PC-3 (cell line): ENCODE results near the gene SGK2. TPM values are rescaled to one million over a fixed set of nuclear protein-coding genes. Genes with fewer than 3 reads are reported as not detected.

Experiments
- ATAC-seq: fragments of 200-7000 bp; cut with Tn5 transposase; 2 replicates; pipeline ENCODE4 v1.9.1; 2020; ENCODE audit warnings: mild to moderate bottlenecking, moderate library complexity
- BruUV-seq: library from RNA; stranded (reverse); fragments of 400-500 nt; replicated peaks from 2 replicates; lab custom pipeline; 2021; lab: Mats Ljungman, UMichigan
- CTCF ChIA-PET: fragments of 300-600 bp; sonication (Branson Sonifier 250); formaldehyde crosslinking; loops from one replicate; lab custom pipeline; 2022; ENCODE audit warnings: antibody characterized with exemption; lab: Charles Lee
- POLR2A ChIA-PET: fragments of 300-600 bp; sonication (Branson Sonifier 250); formaldehyde crosslinking; loops from one replicate; lab custom pipeline; 2022; ENCODE audit warnings: antibody characterized with exemption; ENCODE audit not compliant: unreplicated experiment; lab: Charles Lee
- DNase-seq: peaks from one replicate; pipeline ENCODE4 v3.0.0-alpha.2; 2015
- H2AFZ ChIP-seq: fragments of 300-600 bp; sonication (generic); 2 replicates; pipeline ENCODE4 v1.6.0; 2016; ENCODE audit warnings: antibody characterized with exemption, low read length
- H3F3A ChIP-seq: fragments of 300-600 bp; sonication (generic); one replicate; pipeline ENCODE4 v1.6.0; 2017; ENCODE audit warnings: antibody characterized with exemption, low read length, control low read depth, mild to moderate bottlenecking; ENCODE audit not compliant: unreplicated experiment
- H3K27ac ChIP-seq: fragments of 300-600 bp; sonication (generic); 2 replicates; pipeline ENCODE4 v1.5.1; 2016; ENCODE audit warnings: mild to moderate bottlenecking, low read length
- H3K27me3 ChIP-seq: fragments of 300-600 bp; sonication (generic); 2 replicates; pipeline ENCODE4 v1.6.1; 2016; ENCODE audit warnings: low read length, mixed read lengths
- H3K36me3 ChIP-seq: fragments of 300-600 bp; sonication (generic); 2 replicates; pipeline ENCODE4 v1.6.1; 2016; ENCODE audit warnings: low read depth, mixed run types, low read length, mixed read lengths
- H3K4me1 ChIP-seq: fragments of 300-600 bp; sonication (generic); 2 replicates; pipeline ENCODE4 v1.5.1; 2016; ENCODE audit warnings: low read length; ENCODE audit not compliant: insufficient read depth
- H3K4me2 ChIP-seq: fragments of 300-600 bp; sonication (generic); 2 replicates; pipeline ENCODE4 v1.6.0; 2016; ENCODE audit warnings: low read length
- H3K4me3 ChIP-seq: fragments of 300-600 bp; sonication (generic); 2 replicates; pipeline ENCODE4 v1.5.1; 2016; ENCODE audit warnings: mild to moderate bottlenecking, low read length, mixed read lengths
- H3K79me2 ChIP-seq: fragments of 300-600 bp; sonication (generic); 2 replicates; pipeline ENCODE4 v1.6.1; 2017; ENCODE audit warnings: low read length, mixed read lengths
- H3K9ac ChIP-seq: fragments of 300-600 bp; sonication (generic); 2 replicates; pipeline ENCODE4 v1.6.0; 2016; ENCODE audit warnings: mild to moderate bottlenecking, low read length
- H3K9me2 ChIP-seq: fragments of 300-600 bp; sonication (generic); replicated peaks from 2 replicates; pipeline ENCODE4 v1.6.1; 2016; ENCODE audit warnings: mixed run types, low read length, mixed read lengths
- H3K9me3 ChIP-seq: fragments of 300-600 bp; sonication (generic); 2 replicates; pipeline ENCODE4 v1.6.1; 2016; ENCODE audit warnings: low read length, mixed read lengths
- H4K20me1 ChIP-seq: fragments of 300-600 bp; sonication (generic); 2 replicates; pipeline ENCODE4 v1.6.1; 2016; ENCODE audit warnings: low read length, mixed read lengths
- EZH2 ChIP-seq: fragments of 300-600 bp; sonication (generic); IDR thresholded peaks from one replicate; pipeline ENCODE4 v1.6.1; 2017; ENCODE audit warnings: antibody characterized with exemption, mild to moderate bottlenecking, low read length; ENCODE audit not compliant: unreplicated experiment
- EZH2phosphoT487 ChIP-seq: fragments of 300-600 bp; sonication (generic); IDR thresholded peaks from 2 replicates; pipeline ENCODE4 v1.6.1; 2018; ENCODE audit warnings: mild to moderate bottlenecking, antibody characterized with exemption, low read length, borderline replicate concordance
- intact Hi-C: fragments of 100-400 bp; cut with micrococcal nuclease; formaldehyde crosslinking; loops from 2 replicates; pipeline ENCODE4 v1.9.0; 2023
- total RNA-seq: library from RNA; depleted of rRNA; stranded (reverse); fragments of >200 nt; gene quantifications from 2 replicates; pipeline ENCODE4 v1.2.3, GENCODE V29; 2014
- TF ChIP-seq, protein P1 (sequence below): fragments of 300-600 bp; sonication (generic); conservative IDR thresholded peaks from 2 replicates; pipeline ENCODE4 v1.5.1; 2017; ENCODE audit warnings: antibody characterized with exemption, low read depth, mild to moderate bottlenecking, low read length

Gene SGK2
- total RNA-seq, 1 experiment from 2014 or later = 6.6 TPM

GRCh38 chr20:43534016-43534415 lies 24.8 kb upstream of the SGK2 start:
- intact Hi-C loops = no loop called here
- Histone ChIP-seq H2AFZ (no peak overlapping the region), H3K9me3 (no peaks in the 10 kb centered on the region), H4K20me1 (no peaks in the 10 kb centered on the region), H3K9ac (no peak overlapping the region), H3K4me2 (no peak overlapping the region), H3K36me3 (no peaks in the 10 kb centered on the region), H3K4me3 (no peak overlapping the region), H3K27me3 (no peaks in the 10 kb centered on the region), H3K27ac (no peak overlapping the region), H3K9me2 (no peaks in the 10 kb centered on the region), H3K79me2 (no peaks in the 10 kb centered on the region), H3K4me1 (no peaks in the 10 kb centered on the region), H3F3A (no peaks in the 10 kb centered on the region)
- CTCF ChIA-PET = no interaction called here
- POLR2A ChIA-PET = no interaction called here
- no TSS peak for BruUV-seq
- DNase-seq (no peak), ATAC-seq (no peak)
- TF ChIP-seq EZH2 (no peak), EZH2phosphoT487 (no peak)
- TF ChIP-seq, protein P1, sequence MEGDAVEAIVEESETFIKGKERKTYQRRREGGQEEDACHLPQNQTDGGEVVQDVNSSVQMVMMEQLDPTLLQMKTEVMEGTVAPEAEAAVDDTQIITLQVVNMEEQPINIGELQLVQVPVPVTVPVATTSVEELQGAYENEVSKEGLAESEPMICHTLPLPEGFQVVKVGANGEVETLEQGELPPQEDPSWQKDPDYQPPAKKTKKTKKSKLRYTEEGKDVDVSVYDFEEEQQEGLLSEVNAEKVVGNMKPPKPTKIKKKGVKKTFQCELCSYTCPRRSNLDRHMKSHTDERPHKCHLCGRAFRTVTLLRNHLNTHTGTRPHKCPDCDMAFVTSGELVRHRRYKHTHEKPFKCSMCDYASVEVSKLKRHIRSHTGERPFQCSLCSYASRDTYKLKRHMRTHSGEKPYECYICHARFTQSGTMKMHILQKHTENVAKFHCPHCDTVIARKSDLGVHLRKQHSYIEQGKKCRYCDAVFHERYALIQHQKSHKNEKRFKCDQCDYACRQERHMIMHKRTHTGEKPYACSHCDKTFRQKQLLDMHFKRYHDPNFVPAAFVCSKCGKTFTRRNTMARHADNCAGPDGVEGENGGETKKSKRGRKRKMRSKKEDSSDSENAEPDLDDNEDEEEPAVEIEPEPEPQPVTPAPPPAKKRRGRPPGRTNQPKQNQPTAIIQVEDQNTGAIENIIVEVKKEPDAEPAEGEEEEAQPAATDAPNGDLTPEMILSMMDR = no peak

DNA sequence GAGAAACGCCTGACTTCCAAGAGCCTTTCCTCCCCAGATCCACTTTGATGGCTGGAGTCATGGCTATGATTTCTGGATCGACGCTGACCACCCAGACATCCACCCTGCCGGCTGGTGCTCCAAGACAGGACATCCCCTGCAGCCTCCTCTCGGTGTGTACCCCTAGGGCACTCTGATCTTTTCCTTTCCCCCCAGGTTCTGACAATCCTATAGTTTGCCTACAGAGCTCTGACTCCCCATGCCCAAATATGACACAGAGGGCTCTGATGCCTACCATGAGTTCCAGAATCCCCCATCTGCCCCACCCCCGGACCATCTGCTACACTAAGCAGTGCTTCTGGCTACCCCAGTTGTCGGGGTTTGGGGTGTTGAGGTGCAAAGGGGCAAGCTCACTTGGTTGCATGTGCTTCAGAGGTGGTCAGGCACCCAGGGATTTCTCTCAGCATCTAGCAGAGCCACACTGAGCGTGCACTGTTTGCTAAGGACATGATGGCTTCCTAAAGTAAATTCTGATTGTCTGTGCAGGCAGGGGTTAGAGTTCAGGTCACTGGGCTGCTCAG lies 24.0 kb upstream of the SGK2 start:
- ChIA-PET POLR2A (no interaction called here), CTCF (interaction anchor here (0.6 kb wide), 1 partner anchor 108 kb away, joined by 3 read pairs; no protein-coding TSS in a partner anchor)
- no peaks in the 10 kb centered on the region for H3K36me3 ChIP-seq
- no peaks in the 10 kb centered on the region for H3K27me3 ChIP-seq
- H3K9me2 ChIP-seq = no peaks in the 10 kb centered on the region
- no peak for ATAC-seq
- H4K20me1 ChIP-seq = no peaks in the 10 kb centered on the region
- no peak overlapping the region for H3K9ac ChIP-seq
- H3K4me2 ChIP-seq = no peak overlapping the region
- no peaks in the 10 kb centered on the region for H3F3A ChIP-seq
- TF ChIP-seq, protein P1 = no peak
- TF ChIP-seq EZH2phosphoT487 (no peak), EZH2 (no peak)
- no peaks in the 10 kb centered on the region for H3K9me3 ChIP-seq
- H3K27ac ChIP-seq = no peak overlapping the region
- BruUV-seq = no TSS peak
- no peak overlapping the region for H2AFZ ChIP-seq
- no peaks in the 10 kb centered on the region for H3K4me1 ChIP-seq
- no peak overlapping the region for H3K4me3 ChIP-seq
- DNase-seq = no peak
- no peaks in the 10 kb centered on the region for H3K79me2 ChIP-seq
- intact Hi-C loops = loop anchor here (5.0 kb wide), 1 partner anchor 547 kb away; no protein-coding TSS in a partner anchor

DNA sequence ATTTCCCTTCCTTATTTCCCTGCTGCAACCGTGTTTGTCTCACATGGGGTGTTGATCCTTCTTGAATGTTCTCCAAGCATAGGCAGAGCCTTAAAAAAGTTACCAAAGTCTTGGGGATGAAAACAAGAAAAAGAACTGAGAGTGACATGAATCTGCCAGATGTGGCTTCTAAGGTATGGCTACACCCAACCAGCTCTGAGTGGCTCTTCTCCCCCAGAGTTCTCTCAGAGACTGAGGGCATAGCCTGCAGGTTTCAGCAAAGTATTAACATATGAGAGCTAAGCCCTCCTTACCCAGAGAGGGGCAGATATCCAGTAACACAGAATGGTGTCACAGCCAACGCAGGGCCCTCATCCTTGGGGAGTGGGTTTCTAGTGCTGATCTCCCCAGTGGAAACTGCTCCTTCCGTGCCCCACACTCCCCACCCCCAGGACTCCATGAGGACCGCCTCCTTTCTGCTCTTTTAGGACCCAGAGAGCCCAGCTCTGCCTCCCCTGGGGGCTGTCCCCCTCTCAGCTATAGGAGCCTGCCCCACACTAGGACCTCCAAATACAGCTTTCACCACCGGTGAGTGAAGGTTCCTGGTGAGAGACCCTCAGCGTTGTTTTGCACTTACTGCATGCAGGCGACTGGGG lies 23.3 kb upstream of the SGK2 start:
- Histone ChIP-seq H3K79me2 (no peaks in the 10 kb centered on the region), H2AFZ (no peak overlapping the region), H3K9me2 (no peaks in the 10 kb centered on the region), H3K9me3 (no peaks in the 10 kb centered on the region), H3K27ac (no peak overlapping the region), H3K4me3 (no peak overlapping the region), H3F3A (no peaks in the 10 kb centered on the region), H3K36me3 (no peaks in the 10 kb centered on the region), H3K4me1 (peaks cover 2% of the 10 kb centered on the region), H4K20me1 (no peaks in the 10 kb centered on the region), H3K9ac (no peak overlapping the region), H3K27me3 (no peaks in the 10 kb centered on the region), H3K4me2 (no peak overlapping the region)
- intact Hi-C loops = loop anchor here (5.0 kb wide), 1 partner anchor 547 kb away; no protein-coding TSS in a partner anchor
- DNase-seq (no peak), ATAC-seq (no peak)
- BruUV-seq = no TSS peak
- TF ChIP-seq EZH2phosphoT487 = no peak
- TF ChIP-seq, protein P1 = no peak
- no peak for TF ChIP-seq EZH2
- ChIA-PET POLR2A (interaction anchor here (0.6 kb wide), 1 partner anchor 95 kb away, joined by 3 read pairs; no protein-coding TSS in a partner anchor), CTCF (interaction anchor here (0.6 kb wide), 1 partner anchor 108 kb away, joined by 3 read pairs; no protein-coding TSS in a partner anchor)
